Measurements from ENCODE around the gene PRTG.
"Not testable (repeated sequence)": the region's sequence is repeated elsewhere in the genome, so short reads cannot be mapped to it uniquely, and the experiment has no call there.

The PRTG gene

GRCh38 chr15:55737373-55737772 lies 5.6 kb downstream of the PRTG start:
- no peak for DNase-seq (ENCODE audit: extremely low read depth, low read depth)
- no peak overlapping the region for H3K4me3 ChIP-seq (replicated peaks; ENCODE audit: low read depth, low read length)
- TF ChIP-seq, protein P1, sequence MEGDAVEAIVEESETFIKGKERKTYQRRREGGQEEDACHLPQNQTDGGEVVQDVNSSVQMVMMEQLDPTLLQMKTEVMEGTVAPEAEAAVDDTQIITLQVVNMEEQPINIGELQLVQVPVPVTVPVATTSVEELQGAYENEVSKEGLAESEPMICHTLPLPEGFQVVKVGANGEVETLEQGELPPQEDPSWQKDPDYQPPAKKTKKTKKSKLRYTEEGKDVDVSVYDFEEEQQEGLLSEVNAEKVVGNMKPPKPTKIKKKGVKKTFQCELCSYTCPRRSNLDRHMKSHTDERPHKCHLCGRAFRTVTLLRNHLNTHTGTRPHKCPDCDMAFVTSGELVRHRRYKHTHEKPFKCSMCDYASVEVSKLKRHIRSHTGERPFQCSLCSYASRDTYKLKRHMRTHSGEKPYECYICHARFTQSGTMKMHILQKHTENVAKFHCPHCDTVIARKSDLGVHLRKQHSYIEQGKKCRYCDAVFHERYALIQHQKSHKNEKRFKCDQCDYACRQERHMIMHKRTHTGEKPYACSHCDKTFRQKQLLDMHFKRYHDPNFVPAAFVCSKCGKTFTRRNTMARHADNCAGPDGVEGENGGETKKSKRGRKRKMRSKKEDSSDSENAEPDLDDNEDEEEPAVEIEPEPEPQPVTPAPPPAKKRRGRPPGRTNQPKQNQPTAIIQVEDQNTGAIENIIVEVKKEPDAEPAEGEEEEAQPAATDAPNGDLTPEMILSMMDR (IDR thresholded peaks at IDR 0.05; ENCODE audit: low read depth, low read length, missing control alignments): no peak

DNA sequence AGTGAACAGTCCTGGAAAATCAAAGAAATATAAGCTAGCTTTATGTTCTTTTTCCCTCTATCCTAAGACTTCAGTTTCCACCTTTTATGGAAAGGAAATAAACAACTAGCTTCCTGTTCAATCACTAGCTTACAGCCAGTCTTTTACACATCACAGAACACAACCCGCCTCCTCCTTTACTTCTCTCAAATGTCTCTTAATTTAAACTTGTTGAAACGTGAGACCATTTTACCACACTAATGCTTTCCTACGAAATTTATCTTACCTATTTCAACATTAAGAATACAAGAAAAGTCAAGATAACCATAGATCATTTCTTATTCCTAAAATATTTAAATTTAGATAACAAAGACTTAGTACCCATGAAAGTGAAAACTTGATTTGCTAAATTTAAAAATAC lies 6.2 kb downstream of the PRTG start:
- no peak overlapping the region for H3K4me3 ChIP-seq (replicated peaks; ENCODE audit: low read depth, low read length)
- TF ChIP-seq, protein P1 (IDR thresholded peaks at IDR 0.05; ENCODE audit: low read depth, low read length, missing control alignments): no peak
- DNase-seq (ENCODE audit: extremely low read depth, low read depth): no peak

GRCh38 chr15:55734641-55735040 lies 8.3 kb downstream of the PRTG start:
- DNase-seq (ENCODE audit: extremely low read depth, low read depth): no peak
- TF ChIP-seq, protein P1 (IDR thresholded peaks at IDR 0.05; ENCODE audit: low read depth, low read length, missing control alignments): no peak
- H3K4me3 ChIP-seq (replicated peaks; ENCODE audit: low read depth, low read length): no peak overlapping the region

GRCh38 chr15:55733461-55733860 lies 9.5 kb downstream of the PRTG start:
- DNase-seq (ENCODE audit: extremely low read depth, low read depth); H3K4me3 ChIP-seq (replicated peaks; ENCODE audit: low read depth, low read length): not testable (repeated sequence)

GRCh38 chr15:55721554-55722185 lies 21.3 kb downstream of the PRTG start:
- H3K4me3 ChIP-seq (replicated peaks; ENCODE audit: low read depth, low read length): no peak overlapping the region
- TF ChIP-seq, protein P1 (IDR thresholded peaks at IDR 0.05; ENCODE audit: low read depth, low read length, missing control alignments): no peak
- DNase-seq (ENCODE audit: extremely low read depth, low read depth): no peak

DNA sequence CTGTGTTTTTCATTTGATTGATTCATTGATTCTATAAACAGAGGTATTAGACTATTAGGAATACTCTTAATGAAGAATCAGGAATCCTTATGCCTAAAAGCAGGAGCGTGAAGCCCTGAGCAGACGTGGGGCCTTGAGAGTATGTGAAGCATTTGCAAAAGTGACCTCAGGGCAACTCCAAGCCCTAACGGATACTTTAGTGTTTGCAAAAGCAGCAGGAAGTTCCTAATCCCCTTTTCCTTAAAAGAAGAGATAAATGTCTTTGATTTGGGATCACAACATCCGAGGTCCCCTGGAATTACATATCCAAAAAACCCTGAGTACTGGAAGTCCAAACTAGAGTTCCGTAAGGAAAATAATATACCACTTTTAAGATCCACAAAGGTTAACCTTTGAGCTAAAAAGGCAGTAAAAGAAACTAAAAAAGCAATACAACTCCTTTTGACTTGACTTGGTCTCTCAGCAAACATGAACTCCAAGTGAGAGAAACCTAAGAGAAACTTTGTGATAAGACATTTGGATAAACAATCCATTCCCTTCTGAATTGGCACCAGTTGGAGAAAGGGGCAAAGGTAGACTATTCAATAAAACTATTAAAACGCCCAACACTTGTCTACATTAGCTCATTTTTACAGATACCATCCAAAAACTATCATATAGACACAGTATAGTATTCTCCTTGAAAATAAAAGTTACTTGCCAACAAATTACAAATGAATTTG lies 27.4 kb downstream of the PRTG start:
- TF ChIP-seq, protein P1 (IDR thresholded peaks at IDR 0.05; ENCODE audit: low read depth, low read length, missing control alignments): no peak
- DNase-seq (ENCODE audit: extremely low read depth, low read depth): no peak
- no peak overlapping the region for H3K4me3 ChIP-seq (replicated peaks; ENCODE audit: low read depth, low read length)

- TF ChIP-seq, protein P1 (IDR thresholded peaks at IDR 0.05; ENCODE audit: low read depth, low read length, missing control alignments): no peak
- no peak for DNase-seq (ENCODE audit: extremely low read depth, low read depth)
- no peak overlapping the region for H3K4me3 ChIP-seq (replicated peaks; ENCODE audit: low read depth, low read length)
These were observed 28.9 kb downstream of the PRTG start for GRCh38 chr15:55714064-55714463.
